Hippocampal formation (tissue), 2 donors: Measurements from ENCODE around the gene ITGA11.

Experiments
- DNase-seq, 2 donors: peaks; one replicate each; lab custom pipeline; 2025; lab: John Stamatoyannopoulos, UW

Gene ITGA11

DNA sequence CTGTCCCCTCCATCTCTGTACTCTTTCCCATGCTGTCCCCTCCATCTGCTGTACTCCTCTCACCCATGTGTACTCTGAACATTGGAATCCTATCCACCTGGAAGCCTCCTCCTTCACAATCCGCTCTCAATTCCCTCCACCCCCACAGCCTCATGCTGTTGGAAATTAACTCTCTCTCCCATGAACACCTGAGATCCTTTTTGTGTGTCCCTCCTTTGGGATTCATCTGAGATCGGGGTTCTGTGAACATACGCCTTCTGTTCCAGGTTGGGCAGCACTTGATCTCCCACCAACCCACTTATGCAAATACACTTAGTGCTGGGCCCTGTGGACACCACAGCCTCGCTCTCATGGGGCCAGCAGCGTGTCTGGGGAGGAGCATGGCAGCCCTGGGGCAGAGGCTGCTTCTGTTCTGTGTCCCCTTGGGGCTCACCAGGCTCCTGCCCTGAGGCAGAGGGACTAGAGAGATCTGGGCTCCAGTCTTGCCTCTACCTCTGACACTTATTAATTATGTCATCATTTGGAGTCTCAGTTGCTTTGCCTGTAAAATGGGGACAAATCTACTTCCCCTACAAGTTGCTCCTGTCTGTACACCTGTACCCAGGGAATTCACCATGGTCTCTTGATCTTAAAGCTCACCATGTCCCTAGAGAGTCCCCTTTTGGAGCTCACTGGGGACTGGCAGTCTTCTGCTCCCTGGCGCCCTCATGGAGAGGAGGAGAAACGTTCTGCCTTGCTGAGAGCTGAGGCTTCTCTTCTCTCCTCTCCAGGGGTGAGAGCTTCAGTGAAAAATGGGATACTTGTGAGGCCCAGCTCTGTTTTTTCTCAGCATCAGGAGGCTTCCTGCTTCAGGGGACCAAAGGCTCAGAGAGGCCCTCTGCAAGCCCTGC lies 42.7 kb downstream of the ITGA11 start:
- DNase-seq, result peak in 1 of 2 donors; percentile 17

DNA sequence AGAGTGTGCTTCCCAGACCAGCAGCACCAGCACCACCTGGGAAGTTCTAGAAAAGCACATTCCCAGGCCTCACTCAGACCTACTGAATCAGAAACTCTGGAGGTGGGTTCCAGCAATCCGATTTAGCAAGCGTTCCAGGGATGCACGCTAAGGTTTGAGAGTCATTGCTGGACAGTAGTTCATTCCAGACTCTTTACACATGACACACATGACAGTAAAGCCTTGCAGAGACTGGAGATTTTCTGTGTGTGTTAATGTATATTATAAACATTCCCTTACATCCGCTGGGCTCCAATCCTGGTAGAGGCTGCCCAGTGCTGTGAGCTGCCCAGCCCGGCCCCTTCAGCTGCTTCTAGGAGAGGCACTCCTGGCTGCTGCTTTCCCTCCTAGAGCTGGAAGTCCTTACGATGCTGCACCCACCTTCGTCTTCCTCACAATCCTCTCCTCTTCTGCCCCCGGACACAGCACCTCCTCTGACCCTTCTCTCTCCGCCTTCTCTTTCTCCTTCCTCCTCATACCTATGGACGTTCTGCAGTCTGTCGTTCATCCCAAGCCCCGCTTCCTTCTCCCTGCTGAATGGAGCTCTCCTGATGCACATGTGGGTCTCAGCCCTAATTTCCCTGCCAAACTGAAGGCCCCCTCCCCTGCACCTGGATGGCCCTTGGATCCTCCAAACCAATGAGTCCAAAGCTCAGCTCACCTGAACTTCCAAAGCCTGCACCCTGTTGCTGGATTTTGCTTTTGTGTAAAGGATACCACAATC lies 44.4 kb downstream of the ITGA11 start:
- no peak for DNase-seq

DNA sequence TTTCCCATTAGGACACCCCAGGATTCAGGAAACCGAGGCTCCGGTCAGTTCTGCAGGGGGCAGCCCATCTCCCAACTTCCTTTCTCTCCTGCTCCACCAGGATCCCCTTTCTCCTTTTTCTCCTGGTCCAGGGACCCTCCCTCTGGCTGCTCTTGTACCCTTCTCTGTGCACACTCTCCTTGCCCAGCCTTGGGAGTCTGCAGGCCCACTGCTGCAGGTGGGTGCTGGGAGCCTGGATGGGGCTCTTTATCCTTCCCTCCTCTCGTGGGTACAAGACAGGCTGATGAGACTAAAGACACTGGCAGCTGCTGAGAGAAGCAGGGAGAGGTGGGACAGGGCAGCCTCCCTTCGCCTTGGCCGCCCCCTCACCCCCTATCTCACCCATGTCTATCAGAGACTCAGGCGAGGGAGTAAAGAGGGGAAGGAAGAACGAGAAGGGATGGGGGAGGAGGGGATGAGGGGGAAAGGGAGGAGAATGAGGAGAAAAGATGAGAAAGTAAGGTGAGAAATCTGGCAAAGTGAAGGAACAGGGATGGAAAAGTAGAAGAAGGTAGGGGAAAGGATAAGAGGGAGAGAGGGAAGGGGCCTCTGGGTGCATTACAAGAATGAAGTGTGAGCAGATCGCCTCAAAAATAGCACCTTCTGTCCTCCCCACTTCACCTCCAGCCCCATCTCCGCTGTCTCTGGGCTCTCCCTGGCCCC lies 45.2 kb downstream of the ITGA11 start:
- no peak for DNase-seq

DNA sequence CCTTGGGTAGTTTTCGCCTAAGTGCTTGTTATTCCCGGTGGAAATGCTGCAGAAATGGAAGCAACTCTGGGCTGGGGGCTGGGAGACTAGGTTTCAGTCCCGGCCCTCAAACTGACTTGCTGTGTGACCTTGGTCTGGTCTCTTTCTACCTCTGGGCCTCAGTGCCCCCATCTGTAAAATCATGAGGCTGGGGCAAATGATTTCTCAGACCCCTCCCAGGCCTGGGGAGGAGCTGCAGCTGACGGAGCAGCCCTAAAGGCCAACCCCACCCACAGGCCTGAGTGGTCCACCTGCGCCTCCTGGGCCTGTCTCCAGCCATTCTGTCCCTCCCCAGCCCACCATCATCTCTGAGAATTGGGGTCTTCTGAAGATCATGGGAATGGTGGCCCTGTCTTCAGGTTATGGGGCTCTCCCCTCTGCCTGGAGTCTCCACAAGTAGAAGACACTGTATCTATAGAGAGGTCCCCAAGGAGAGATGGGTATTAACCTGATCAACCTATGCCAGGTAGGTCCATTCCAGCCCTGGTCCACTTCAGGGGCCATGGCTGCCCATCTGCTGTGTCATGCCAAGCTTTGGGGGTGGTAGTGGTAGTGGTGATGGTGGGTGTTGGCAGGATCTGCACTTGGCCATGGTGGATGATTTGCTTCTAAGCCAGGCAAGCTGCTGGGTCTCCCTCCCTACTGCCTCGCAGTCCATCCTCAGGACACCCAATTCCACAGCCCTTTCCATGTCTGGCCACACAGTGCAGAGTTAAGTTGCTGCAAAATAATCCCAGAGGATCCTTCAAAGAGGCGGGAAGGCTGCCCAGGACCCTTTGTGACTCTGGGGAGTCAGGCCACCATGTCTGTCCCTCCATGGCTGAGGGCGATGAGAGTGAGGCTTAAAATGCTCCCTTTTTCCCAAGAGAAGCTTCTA lies 46.0 kb downstream of the ITGA11 start:
- no peak for DNase-seq

DNA sequence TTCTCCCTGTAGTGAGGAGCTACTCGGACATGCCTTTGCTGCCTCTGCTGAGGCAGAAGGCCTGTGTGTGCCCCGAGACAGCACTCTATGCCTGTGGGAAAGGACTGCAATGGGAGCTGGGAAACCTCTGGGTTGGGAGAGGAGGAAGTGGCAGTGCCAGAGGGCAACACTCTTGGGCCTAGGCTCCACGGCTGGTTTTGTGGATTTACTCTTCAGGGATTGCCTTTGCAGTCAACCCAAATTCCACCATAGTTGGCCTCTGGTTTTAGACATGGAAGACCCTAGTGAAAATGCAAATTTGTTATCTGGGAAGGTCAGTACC lies 46.8 kb downstream of the ITGA11 start:
- no peak for DNase-seq

DNA sequence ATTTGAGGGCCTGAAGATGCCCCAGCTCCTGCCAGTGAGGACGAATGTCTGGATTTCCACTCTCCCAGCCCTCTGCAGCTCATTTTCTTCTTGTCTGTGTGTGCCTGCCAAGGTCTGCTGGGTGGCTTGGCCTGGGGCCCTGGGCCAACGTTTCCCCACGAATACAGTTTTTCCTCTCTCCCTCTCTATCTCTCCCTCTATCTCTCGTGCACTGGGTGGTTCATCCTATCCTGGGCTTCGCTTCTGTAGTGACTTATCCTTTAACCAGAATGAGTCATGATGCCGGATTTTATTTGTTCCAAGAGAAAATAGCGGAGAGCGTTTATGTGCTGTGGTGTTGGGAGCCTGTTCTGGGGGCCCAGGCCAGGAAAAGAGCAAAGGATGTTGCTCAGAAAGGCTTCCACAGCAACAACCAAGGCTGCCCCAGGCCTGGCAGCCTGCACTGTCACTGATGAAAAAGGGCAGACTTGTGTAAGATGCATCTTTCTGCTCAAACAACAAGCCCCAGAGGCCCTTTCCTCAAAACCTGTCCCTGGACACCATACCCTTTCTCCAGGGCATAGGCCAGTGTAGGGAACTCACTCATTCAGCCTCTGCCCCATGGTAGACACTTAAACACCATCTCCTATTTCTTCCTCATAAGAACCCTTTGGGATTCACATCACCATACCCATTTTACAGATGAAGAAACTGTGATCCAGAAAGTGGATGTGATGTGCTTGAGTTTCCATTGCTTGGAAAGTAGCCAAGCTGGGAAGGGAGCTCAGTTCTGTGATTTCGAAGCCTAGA lies 47.3 kb downstream of the ITGA11 start:
- no peak for DNase-seq

DNA sequence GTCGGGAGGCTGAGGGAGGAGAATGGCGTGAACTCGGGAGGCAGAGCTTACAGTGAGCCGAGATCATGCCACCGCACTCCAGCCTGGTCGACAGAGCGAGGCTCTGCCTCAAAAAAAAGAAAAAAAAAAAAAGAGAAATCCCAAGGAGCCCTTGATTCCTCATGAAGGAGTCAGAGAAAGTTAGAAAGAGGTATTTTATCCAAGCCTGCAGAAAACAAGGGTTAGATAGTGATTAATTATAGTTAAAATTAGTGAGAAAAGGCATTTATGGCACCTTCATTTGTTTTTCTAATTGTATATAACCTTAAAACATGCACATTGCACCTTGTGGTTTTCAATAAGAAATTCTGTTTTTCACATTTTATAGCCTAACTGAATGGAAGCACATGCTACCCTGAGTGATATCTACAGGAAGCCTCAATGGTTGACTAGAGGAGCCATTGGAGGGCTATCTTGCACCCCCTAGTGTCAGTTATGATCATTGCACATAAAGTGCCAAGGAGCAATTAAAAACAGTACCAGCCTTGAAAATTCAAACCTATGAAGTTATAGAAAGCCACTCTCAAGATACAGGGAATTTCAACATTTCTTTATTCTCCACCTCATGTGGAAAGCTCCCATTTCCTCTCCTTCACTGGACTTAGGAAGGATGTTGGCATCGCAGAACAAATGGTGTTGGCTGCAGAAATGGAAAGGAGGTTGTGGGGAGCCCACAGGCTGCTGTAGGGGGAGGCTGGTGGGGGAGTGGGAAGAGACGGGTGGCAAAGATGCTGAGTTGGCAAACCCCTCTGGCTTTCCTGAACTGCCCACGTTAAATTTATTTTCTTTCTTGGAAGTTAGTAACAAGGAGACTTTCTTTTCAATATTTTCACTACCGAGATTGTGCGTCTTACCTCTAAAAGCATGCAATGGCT lies 48.5 kb downstream of the ITGA11 start:
- no peak for DNase-seq

DNA sequence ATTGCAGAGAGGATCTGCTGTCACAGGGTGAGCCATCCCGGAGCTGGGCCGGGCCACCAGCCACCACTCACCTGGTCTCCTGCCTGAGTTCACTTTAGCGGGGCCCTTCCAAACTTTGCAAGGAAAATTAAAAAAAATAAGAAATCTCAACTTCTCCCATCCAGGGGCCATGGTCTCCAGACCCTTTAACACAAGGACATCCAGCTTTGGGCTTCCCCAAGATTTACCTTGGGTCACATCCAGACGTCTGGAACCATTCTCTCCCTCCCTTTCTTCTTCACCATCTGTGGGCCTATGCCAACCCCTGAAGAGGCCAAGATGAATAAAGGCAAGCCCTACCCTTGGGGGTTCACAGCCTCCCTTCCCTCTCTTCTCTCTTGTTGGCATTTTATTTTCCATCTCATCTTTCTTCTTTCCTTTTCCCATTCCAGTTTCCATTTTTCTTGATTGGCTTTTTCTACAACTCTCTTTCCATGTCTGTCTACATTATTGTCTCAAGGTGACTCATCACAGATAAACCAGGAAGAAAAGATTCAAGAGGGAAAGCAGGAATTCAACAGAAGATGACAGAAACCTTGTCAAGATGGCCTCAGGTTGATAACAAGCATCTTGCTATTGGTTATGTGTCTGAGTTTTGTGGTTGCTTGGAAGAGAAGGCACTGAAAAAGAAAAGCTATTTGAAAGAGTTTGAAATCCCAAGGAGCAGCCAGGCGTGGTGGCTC lies 49.5 kb downstream of the ITGA11 start:
- no peak for DNase-seq

DNA sequence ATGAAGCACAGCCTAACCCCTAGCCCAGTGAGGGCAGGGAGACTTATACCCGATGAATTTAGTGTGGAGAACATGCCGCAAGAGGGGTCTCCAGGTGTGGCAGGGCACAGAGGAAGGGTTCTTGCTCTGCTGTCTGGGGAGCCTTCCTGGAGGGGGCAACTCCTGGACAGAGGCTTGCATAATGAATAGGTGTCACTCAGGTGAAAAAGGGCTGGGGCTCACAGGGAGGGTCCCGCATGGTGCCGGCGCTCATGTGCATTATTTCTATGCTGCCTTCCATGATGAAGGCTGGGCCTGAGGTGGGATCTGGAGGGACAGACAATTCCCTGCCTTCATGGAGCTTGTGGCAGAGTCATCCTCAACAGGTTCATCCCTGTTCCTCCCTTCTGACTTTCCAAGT lies 51.5 kb downstream of the ITGA11 start:
- DNase-seq, result no peak

DNA sequence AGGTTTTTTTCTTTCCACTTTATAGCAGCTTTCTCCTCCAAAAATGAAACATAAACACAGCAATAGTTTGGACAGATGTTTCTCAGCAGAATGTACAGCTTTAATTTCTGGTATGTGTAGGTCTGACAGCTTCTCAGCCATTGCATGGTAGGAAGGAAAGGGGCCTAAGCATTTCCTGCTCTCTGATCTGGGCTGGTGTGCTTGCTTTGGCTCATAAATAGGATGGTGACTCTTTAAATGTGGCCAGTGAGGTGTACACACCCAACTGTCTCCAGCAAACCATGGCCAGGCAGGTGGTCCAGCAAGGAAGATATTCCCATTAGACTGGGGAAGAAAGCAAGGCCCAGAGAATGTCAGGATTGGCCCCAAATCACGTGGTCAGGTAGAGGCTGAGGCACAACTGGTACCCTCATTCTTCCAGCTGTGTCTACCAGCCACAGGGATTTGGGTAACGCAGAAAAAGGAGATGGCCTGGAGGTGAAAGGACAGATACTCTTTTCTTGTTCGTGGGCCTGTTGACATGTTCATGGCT lies 52.1 kb downstream of the ITGA11 start:
- no peak for DNase-seq

DNA sequence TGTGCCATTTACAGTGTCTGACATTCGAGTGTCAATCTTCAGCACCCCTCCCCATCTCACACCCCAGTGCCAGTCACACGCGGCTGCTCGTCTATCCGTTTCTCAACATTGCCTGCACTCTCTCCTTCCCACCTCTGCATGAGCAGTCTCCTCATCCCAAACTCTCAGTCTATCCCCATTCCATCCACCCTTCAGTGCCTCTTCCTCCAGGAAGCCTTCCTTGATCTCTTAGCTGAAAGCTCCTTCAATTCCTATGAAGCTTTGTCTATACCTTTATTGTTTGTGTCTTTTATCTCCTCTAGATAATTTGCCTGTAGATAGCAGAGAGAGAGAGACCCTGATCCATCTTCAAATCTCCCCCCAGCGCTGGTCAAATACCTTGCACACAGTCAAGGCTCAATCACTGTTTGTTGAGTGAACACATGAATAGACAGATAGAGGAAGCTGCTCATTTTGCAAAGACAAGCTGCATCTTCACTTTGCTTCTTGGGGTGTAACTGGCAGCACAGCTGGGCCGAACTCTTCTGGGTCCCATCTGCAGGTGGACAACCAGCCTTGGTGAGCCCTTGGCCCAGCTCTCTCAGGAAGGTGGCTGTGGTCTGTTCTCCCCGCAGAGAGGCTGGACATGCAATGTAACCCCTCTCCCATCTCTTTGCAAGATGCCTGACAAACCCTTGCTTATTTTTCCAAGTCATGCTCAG lies 52.8 kb downstream of the ITGA11 start:
- no peak for DNase-seq

DNA sequence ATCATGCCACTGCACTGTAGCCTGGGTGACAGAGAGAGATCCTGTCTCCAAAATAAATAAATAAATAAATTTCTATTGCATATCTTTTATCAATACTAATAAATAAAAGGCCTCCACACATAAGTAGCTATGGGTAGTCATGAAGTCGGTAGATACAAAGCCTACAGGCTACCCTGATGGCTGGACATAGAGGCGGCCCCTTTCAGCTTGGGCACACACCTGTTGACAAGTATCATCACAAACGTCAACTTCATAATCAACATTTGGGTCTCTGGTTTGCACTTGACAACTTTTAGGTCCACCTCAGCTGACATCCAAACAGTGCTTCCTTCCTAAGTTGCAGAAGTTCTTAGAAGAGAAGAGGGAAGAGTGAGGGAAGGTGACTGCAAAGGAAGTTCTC lies 53.4 kb downstream of the ITGA11 start:
- DNase-seq, result no peak

DNA sequence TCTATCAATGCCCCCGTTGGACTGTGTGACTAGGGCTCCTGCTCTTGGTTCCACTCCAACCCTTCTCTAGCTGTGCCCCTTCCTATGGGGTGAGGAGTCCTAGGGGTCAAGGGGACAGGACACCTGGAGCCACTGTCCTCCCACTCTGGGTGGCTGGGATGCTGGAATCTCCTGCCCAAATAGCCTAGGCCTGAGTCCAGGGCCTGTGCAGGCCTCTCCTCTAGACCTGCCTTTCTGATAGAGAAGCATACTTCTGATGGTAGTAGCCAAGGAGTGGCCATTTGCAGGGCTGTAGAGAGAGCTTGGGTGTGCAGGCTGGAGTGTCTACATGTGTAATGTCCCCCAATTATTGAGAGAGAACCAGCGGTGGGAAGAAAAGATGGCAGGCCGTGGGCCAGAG lies 54.2 kb downstream of the ITGA11 start:
- DNase-seq, result no peak

DNA sequence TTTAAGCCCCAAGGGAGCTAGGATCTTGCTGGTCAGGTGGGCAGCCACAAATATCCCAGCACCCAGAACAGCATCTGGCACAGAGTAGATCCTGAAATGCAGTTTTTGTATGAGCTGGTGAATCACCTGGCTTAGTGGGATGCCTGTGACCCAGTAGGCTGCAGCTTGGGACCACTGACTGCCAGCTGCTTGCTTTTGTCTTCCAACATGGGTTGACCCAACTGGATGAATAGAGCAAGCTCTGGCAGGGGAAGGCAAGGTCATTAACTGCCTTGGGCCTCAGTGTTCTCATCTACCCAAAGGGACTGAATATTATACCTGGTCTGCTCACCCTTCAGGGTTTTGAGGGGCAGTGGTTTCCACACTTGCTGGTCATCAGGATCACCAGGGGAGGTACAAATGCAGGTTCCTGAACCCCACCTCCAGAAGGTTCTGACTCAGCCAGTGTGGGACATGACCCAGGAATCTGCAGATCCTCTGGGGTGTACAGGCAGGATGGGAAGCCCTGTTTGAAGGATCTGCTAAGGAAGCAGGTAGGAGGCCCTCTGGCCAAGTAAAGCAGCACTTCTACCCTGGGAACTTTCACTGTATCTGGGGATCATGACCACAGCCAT lies 55.4 kb downstream of the ITGA11 start:
- no peak for DNase-seq

DNA sequence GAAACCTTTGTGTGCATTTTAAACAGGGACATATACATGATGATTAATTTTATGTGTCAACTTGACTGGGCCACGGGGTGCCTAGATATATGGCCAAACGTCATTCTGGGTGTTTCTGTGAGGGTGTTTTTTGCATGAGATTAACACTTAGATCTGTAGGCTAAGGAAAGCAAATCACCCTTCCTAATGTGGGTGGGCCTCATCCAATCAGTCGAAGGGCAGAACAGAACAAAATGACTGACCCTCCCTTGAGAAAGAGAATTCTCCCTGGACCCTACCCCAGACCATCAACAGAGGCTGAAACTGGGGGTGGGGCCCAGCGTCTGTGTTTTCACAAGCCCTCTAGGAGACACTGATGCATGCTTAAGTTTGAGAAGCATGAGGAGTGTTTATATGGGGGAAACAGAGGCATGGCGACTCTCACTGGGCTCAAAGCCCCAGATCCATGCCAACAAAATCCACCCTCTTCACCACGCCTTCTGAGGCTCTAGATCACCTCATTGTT lies 56.2 kb downstream of the ITGA11 start:
- DNase-seq, result no peak

DNA sequence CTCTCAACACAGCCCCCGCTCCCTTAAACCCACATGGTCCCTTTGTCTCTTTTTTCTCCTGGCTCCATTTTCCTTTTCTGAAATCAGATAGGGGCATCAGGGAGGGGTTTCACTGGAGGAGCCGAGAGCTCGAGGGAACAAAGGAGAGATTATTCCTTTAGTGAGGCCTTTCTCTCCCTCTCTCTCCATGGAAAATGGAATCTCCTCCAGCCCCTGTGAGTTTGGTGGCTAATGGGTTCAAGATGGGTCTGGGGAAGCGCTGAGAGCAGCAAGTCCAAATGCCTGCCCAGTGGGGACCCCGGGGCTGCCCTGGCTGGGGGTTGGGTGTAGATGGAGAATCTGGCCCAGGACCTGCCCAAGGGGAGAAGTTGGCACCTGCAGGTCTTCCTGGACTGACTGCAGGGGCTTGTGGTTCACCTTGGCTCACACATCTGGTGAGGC lies 56.8 kb downstream of the ITGA11 start:
- no peak for DNase-seq

DNA sequence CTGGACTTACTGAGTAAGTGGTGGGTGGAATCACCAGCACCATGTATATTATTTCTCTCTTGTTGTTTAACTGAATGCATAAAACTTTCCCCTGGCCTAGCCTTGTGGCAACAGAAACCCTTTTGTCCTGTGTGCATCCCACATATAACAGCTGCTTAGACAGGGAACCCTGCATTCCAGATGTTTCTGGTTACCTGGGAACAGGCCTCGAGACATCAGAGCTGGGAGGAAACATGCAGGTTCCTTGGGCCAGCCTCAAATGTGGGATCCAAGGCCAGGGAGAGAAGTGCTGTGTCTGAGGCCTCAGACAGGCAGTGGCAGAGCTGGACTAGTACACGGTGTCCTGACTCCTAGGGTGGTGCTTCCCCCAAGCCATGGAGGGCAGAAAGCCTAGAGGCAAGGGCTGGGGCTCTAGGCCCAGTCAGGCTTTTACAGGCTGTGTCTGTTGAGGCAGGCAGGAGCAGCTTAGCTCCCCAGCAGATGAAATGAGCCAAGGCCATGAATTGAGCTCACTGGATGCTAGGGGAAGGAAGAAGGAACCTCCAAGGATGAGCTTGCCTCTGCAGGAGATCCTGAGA lies 57.7 kb downstream of the ITGA11 start:
- DNase-seq, result no peak
